NCI-H146 (cell line): ENCODE results near the gene TEKT5.
"Not testable (repeated sequence)": the region's sequence is repeated elsewhere in the genome, so short reads cannot be mapped to it uniquely, and the experiment has no call there.

Experiments used
- DNase-seq: peaks from one replicate; lab custom pipeline; 2025; lab: John Stamatoyannopoulos, UW

The TEKT5 gene

DNA sequence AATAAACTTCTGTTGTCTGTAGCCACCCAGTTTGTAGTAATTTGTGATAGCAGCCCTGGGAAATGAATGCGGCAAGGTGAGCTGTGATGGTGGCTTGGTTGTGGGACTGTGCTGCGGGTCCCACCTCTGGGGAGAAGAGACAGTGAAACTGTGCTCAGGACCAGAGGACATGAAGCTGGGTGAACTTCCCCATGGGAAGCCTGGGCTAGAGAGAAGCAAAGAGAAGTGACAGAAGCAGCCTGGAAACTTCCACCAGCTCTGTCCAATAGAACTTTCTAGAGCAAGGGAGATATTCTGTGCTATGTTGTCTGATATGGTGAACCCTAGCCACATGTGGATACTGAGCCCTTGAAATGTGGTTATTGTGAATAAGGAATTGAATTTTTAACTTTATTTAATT, 62.8 kb downstream of the TEKT5 start:
- DNase-seq, result no peak

DNA sequence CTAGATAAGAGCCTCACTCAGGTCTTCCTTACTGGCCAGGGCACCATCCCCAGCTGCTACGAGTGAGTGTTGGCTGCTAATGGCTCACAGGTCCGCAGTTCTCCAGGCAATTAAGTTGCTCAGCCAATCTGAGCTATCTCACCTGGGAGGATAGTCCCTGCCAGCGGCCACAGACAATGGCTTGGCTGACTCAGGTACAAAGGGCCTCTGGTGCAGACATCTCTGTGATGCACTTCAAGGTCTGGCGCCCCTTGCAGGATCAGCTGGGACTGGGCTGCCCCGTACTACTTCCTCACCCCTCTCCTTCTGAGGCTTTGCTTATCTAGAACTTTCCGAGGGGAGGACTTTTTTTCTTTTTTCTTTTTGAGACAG, 65.2 kb downstream of the TEKT5 start:
- no peak for DNase-seq

DNA sequence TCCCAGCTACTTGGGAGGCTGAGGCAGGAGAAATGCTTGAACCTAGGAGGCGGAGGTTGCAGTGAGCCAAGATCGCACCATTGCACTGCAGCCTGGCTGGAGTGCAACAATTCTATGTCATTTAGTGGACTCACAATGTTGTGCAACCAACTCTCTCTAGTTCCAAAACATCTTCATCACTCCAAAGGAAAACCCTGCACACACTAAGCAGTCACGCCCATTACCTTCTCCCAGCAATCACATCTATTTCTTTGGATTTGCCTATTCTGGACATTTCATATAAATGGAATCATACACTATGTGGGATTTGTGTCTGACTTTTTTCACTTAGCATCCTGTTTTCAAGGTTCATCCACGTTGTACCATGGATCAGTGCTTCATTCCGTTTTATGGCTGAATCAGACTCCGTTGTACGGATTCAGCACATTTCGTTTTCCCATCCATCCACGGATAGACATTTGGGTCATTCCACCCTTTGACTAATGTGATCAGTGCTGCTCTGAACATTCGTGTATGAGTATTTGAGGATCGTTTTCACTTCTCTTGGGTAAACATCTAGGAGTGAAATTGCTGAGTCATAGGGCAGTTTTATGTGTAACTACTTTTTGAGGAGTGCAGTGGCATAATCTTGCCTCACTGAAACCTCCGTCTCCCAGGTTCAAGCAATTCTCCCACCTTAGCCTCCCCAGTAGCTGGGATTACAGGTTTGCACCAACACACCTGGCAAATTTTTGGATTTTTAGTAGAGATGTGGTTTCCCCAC, 69.0 kb downstream of the TEKT5 start:
- no peak for DNase-seq

DNA sequence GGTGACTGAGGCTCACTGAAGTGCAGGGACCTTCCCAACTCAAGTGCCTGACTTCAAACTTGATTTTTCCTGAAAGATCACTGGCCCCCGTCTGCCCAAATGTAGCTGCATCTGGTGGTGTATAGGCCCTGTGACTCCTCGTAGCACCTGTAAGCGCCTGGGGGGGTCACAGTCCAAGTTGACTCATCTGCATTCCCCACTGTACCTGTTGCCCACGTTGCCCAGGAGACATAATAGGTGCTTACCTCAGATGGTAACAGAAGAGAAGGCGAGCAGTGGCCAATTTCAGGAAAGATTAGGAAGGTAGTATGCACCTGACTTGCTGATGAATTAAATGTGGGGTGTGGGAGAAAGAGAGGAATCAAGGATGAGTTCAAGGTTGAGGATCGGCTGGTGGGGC, 70.2 kb downstream of the TEKT5 start:
- no peak for DNase-seq

DNA sequence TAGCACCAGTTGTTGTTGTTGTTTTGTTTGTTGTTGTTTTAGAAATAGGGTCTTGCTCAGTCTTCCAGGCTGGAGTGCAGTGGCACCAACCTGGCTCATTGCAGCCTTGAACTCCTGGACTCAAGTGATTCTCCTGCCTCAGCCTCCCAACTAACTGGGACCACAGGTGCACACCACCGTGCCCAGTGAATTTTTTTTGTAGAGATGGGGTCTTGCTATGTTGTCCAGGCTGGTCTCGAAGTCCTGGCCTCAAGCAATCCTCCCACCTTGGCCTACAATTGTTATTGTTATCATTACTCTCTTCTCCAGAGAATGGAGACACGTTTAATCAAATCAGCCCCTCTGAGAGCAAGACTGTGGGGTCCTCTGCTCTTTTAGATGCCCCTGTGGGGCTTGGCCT, 71.7 kb downstream of the TEKT5 start:
- no peak for DNase-seq

DNA sequence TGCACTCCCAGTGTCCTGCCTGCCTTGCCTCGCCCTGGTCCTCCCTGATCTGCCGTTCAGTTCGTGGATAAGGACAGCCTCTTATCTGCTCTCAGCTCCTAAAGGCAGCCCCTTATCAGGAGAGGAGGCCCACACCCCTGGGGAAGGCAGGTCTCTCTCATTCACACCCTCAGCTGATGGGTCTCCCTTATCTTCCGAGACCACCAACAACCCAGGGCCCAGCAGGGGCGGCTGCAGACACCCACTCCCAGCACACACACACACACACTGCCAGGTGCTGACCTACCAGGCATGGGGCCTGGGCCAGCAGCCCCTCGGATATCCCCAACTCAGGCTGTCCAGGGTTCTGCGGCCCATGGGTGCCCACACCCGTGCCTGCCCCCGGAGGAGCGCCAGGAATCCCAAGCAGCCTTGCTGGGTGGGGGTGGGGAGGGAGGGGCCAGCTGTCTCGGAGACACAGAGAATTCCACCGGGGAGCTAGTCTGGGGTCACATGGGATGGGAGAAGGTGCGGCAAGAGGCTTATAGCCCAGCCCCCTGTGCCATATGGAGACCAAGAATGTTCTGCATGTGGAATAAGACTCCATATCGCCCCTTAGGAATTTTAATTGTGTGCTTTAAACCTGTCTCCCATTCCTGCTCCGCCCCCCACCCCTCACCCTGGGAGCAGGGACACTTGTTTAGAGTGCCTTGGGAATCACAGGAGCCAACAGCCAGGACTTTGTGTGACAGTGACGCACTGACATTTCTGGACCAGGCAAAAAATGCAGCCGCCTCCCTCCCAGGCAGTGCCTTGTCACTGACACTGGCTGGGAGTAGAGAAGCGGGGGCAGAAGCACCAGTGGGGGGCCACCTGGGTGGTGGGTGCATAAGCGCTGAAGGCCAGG, 72.5 kb downstream of the TEKT5 start:
- no peak for DNase-seq

DNA sequence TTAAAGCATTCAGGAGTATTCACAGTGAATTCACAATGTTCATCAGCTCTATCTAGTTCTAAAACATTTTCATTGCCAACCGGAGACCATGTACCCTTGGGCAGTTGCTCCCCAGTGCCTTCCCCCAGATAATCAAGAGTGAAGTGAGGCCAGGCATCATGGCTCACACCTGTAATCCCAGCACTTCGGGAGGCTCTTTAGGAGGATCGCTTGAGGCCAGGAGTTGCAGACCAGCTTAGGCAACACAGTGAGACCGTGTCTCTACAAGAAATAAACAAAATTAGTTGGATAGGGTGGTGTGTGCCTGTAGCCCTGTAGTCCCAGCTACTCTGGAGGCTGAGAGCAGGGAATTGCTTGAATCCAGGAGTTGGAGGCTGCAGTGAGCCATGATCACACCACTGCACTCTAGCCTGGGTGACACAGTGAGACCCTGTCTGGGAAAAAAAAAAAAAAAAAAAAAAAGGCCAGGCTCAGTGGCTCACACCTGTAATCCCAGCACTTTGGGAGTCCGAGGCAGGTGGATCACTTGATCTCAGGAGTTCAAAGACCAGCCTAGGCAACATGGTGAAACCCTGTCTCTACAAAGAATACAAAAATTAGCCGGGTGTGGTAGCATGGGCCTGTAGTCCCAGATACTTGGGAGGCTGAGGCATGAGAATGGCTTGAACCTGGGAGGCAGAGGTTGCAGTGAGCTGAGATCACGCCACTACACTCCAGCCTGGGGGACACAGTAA, 73.3 kb downstream of the TEKT5 start:
- not testable (repeated sequence) for DNase-seq

DNA sequence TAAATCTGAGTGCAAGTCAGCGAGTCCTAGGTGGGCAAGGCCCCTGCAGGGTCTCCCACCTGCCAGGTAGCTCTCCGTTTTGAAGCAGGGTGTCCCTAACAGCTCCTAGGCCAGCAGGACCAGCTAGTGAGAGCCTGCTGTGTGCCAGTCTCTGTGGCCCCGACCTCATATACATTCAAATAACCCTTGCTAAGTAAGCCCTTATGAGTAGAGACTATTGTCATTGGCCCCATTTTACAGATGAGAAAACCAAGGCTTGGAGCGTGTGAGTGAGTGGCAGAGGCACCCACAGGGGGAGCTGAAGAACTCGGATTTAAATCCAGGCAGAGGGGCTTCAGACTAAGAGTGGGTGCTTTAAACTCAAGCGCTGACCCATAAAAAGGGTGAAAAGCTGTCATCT, 74.6 kb downstream of the TEKT5 start:
- no peak for DNase-seq

DNA sequence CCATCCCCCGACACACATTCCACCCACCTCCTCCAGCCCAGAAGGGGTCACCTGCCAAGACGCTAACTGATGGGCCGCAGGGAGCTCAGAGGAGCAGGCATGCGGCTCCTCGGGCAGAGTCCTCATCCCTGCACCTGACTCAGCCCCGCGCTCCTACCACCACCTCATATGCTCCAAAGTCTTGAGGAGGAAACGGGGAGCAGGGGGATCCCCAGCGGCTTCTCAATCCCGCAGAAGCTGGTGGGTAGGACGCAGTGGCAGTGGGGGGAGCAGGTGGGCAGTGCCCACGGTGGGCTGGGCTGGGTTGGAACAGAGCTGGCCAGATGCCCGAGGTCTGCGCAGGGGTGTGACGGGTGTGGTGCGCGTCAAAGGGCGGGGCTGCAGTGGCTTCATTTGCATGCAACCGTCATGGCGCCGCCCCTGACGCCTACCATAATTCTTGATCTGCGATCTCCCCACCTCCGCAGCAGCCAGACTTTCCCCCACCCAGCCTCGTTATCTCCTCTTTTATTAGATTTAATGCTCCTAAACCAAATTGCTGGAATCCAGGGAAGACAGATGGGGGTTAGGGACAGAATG, 75.4 kb downstream of the TEKT5 start:
- DNase-seq, result no peak

DNA sequence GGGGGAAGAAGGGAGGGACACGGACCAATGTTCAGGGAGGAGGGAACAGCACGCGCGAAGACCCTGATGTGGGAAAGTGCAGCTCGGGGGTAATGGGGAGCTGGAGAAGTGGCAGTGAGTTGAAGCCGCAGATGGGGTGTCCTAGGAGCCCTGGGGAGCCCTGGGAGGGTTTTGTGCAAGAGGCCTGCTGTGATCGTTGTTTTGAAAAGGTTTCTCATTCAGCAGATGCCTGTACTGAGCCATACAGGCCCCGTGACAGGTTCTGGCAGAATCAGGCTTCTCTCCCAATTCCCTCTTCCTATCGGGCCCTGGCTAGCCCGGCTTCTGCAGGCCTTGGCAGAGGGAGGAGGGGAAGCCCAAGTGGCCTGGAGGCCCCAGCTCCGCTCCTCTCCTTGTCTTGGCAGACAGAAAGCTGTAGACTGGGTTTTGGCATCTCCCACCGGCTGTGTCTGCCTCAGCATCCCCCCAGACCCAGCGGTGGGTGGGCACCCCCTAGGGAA, 76.0 kb downstream of the TEKT5 start:
- DNase-seq, result no peak

DNA sequence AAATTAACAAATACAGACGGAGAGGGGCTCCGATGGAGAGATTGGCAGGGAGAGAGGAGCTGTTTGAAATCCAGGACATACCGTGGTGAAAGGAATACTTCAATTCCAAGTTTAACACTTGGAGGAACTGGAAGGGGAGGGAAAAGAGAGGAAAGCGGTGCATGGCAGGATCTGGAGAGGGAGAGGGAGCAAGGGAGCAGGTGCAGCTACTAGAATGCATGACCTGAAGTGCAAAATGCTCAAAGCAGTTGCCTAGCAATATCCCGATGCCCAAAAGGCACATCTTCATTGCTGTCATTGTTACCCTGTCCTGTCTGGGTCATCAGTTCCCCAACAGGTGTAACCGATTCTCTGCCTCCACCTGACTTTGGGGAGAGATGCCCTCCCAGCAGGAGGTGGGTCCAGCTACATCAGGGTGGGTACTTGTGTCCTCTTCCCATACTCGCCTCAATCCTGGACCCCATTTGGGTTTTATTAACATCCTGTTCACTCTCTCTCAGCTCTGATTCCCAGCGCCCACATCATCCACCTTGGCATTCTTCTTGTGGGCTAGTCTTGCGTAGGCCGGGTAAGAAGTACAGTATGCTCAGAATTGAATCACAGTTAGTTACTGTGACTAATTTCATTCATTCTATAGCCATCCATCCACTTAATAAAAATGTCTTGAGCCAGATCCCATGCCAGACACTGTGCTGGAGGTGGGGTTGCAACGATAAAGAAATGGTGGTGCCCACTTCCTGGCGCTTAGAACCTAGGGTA, 76.9 kb downstream of the TEKT5 start:
- no peak for DNase-seq

DNA sequence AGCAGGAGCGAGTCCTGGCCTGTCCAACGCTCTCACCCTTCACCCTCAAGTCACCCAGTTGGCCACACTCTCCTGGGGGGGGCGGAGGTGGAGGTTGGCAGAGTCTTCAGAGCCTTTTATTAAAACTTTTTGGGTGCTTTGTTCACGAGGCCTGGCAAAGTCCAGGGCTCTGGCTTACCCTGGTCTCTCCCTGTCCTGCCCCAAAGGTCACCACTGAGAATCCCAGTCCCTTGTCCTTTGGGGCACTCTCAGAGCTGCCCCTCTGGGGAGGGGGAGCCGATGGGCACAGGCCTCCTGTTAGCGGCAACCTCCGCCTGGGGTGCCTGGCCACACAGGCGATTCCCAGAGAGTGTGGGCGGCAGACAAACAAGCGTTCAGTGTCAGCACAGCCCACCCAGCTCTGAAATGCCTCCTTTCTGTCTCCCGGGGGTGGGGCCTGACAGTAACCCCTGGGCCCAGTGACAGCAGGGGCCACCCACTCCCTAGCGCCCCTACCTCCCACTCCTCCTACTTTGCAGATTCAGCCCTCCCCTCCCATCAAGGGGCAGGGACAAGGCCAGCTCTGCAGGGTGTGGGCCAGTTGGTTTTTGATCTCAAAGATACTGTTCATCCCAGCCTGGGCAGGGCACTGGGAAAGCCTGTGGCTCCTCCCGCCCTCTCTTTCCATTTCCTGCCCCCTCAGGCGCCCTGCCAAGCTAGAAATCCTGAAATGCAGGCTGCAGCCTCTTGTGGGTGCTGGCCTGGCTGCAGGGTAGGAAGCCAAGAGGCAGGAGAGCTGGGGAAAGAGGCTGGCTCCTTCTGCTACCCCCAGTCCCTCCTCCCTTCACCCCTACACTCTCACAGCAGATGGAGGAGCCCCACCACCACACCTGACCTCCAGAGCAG, 77.7 kb downstream of the TEKT5 start:
- DNase-seq, result no peak

DNA sequence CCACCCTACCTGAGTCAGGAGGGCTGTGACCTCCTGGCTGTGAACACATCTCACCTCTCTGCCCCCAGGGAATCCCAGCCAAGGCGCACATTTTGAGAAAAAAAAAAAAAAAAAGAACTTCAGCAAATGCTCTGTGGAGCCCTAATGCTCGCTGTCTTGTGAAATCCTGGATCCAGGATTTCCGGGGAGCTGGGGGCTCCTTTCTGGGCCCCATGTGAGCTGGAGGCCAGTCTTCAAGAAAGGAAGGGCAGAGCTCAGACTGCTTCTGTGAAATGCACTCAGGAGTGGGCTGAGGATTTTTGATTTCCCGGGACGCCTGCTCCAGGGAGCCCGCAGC, 78.3 kb downstream of the TEKT5 start:
- DNase-seq, result no peak

DNA sequence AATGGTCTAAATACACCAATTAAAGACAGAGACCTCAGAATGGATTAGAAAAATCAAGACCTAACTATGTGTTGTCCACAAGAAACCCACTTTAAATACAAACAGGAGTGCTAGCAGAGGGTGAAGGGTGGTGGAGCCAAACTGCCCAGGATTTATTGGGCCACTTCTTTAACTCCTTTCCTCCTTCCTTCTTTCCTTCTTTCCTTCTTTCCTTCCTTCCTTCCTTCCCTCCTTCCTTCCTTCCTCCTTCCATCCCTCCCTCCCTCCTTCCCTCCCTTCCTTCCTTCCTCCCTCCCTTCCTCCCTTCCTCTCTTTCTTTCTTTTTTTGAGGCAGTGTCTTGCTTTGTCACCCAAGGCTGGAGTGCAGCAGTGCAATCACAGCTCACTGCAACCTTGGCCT, 80.0 kb downstream of the TEKT5 start:
- no peak for DNase-seq

DNA sequence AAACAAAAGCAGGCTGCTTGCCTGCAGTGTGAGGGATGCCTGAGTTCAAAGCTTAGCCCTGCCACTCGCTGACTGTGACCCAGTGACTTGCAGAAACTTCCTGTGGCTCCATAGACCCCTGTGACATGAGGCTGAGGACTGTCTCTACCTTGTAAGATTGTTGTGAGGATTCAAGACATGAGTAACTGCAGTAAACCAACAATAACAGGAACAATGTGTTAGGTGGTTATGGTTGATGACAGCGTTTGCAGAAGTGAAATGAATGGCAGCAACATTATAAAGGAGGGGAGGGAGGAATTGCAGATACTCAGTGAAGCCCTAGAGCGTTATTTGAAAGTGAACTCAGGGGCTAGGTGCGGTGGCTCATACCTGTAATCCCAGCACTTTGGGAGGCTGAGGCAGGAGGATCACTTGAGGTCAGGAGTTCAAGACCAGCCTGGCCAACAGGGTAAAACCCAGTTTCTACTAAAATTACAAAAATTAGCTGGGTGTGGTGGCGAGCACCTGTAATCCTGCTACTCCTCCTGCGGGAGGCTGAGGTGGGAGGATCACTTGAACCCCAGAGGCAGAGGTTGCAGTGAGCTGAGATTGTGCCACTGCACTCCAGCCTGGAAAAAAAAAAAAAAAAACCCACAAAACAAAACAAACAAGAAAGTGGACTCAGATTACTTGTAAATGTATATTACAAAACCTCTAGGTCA, 80.8 kb downstream of the TEKT5 start:
- DNase-seq, result no peak

DNA sequence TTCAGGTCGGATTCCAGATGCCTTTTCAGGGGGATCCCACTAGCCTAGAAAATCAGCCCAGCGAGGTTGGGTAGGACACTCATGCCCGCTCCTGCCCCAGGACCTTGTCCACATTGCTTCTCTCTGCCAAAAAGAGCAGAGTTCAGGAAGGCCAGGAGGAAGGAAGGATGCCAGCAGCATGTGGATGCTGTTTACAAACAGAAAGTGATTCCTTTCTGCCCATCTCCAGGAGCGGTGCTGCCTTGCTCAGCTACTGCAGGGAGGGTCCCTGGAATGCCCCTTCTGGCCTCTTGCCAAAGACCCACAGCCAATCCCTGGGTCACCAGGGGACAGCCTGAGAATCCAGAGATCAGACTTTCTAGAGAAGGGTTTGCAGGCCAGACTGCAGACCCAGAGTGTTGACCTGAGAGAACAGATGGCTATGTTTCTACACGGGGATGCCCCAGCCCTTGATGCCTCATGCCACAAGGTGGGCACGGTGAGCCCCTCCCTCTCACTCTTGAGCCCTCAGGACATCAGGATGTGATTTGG, 82.0 kb downstream of the TEKT5 start:
- DNase-seq, result no peak

DNA sequence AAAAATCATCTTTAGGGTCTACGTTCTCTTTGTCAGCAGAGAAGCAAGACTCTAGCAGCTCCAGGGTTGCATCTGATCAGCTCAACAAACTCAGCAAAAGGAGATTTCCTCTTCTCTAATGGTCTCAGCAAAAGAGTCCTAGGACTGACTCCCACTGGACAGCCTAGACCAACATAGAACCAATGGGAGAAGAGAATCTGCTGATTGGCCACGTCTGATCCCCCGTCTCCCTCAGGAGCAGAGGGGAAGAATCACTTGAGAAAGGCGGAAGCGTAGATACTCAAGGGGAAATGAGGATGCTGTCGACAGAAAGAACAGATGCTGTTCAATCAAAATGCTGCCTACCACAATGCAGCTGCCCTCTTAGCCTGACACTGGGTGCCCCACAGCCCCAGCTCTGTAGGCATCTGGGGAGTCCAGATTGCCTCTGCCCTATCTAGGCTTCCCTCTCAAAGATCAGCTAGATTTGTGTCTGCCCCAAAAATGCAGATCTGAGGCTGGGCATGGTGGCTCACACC, 82.8 kb downstream of the TEKT5 start:
- no peak for DNase-seq

DNA sequence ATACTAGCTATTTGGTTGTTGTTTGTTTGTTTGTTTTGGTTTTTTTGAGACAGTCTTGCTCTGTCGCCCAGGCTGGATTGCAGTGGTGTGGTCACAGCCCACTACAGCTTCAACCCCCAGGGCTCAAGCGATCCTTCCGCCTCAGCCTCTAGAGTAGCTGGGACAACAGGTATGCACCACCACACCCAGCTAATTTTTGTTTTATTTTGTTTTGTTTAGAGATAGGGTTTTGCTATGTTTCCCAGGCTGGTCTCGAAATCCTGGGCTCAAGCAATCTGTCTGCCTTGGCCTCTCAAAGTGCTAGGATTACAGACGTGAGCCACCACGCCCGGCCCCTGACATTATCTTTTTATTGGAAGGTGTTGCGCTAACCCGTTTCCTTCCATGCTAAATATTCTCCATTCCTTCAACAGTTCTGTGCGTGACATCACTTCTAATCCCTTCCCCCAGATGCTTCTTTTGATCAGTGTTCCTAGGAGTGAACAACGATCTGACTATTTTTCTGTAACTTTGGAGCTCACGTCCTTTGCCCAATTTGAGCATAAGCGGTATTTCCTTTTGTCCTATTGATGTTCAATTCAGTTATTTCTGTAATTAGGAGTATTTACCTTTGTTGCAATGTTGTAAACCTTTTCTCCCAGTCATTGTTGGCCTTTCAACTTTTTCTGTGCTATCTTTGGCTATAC, 84.1 kb downstream of the TEKT5 start:
- DNase-seq, result no peak

DNA sequence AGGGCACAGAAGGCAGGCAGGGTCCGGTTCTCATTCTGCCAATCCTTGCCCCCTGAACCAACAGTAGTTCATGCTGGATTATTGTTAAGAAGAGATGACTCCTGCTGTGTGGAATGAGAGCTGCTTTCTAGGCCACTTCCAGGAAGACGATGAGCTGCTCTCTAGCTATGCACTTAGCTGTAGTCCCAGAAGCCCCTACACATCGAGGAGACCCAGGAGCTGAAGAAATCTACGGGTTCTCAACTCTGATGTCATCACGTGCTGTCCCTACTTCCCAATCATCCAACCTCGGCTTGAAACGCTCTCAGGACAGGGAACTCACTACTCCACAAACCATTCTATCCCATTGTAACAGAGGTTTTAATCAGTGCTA, 85.3 kb downstream of the TEKT5 start:
- no peak for DNase-seq
